IPS DF 6.9 (cell line): ENCODE results near the gene SH2D4B.

Source experiments
- DNase-seq: peaks from one replicate; pipeline ENCODE4 v3.0.0-alpha.2; 2013; ENCODE audit warnings: low read depth, low spot score
- H3K27ac ChIP-seq: one replicate; pipeline ENCODE4 v1.5.1; 2013; ENCODE audit warnings: low read length, control low read depth
- H3K27me3 ChIP-seq: 2 replicates; pipeline ENCODE4 v1.6.1; 2013; ENCODE audit warnings: mild to moderate bottlenecking, low read length; ENCODE audit not compliant: control insufficient read depth, insufficient read depth
- H3K36me3 ChIP-seq: 2 replicates; pipeline ENCODE4 v1.6.1; 2013; ENCODE audit warnings: low read length; ENCODE audit not compliant: control insufficient read depth, insufficient read depth
- H3K4me1 ChIP-seq: 2 replicates; pipeline ENCODE4 v1.6.1; 2013; ENCODE audit warnings: low read length; ENCODE audit not compliant: control insufficient read depth, insufficient read depth
- H3K4me3 ChIP-seq: 2 replicates; pipeline ENCODE4 v1.5.1; 2013; ENCODE audit warnings: mild to moderate bottlenecking, low read length
- H3K9me3 ChIP-seq: 2 replicates; pipeline ENCODE4 v1.6.1; 2013; ENCODE audit warnings: low read length, inconsistent platforms; ENCODE audit not compliant: control insufficient read depth, insufficient read depth
- WGBS: extraction: QIAGEN DNeasy Blood & Tissue Kit; methylation state at CpG from one replicate; pipeline ENCODE4 v1.1.7; 2013; ENCODE audit warnings: mixed read lengths, missing lambda C conversion rate; ENCODE audit not compliant: insufficient read length, insufficient coverage; 5-methylcytosine and 5-hydroxymethylcytosine counted together

SH2D4B gene

GRCh38 chr10:80596391-80597257 lies 58.9 kb downstream of the SH2D4B start:
- DNase-seq, result peak; percentile 41
- Histone ChIP-seq H3K9me3 (no peaks in the 10 kb centered on the region), H3K36me3 (no peaks in the 10 kb centered on the region), H3K4me3 (no peak overlapping the region), H3K27ac (no peak overlapping the region), H3K27me3 (no peaks in the 10 kb centered on the region), H3K4me1 (no peaks in the 10 kb centered on the region)
- WGBS, result no CpG with 5 or more reads among the region's 15 CpGs

- Histone ChIP-seq H3K4me3 (no peak overlapping the region), H3K36me3 (no peaks in the 10 kb centered on the region), H3K9me3 (no peaks in the 10 kb centered on the region), H3K27ac (no peak overlapping the region), H3K4me1 (no peaks in the 10 kb centered on the region), H3K27me3 (no peaks in the 10 kb centered on the region)
- no CpG with 5 or more reads among the region's 3 CpGs for WGBS
- no peak for DNase-seq
Observed at GRCh38 chr10:80598084-80598798, 60.5 kb downstream of the SH2D4B start.

GRCh38 chr10:80598951-80599350 lies 61.2 kb downstream of the SH2D4B start:
- no peak for DNase-seq
- Histone ChIP-seq H3K27me3 (no peaks in the 10 kb centered on the region), H3K4me3 (no peak overlapping the region), H3K9me3 (no peaks in the 10 kb centered on the region), H3K4me1 (no peaks in the 10 kb centered on the region), H3K27ac (no peak overlapping the region), H3K36me3 (no peaks in the 10 kb centered on the region; the same call in 1 of the 2 replicates)
- WGBS, result no CpG with 5 or more reads among the region's 6 CpGs

DNA sequence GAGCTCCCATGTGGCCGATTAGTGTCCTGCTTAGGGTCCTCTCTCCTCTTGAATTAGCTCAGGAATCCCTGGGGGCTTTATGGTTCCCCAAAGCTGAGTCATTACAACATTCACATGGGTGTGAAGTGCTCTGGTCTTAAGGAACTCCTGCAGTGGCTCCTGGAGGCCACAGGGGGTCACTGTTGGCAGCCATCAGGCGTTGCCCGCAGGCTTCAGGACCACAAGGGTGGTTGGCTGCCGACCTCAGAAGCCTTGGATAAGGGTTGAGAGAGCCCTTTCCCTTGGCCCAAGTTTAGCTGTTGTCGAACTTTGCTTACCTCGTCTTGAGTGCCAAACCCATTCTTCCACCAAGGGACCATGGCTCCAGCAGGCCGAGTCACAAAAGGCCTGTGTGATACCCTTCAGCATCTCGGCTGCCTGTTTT lies 61.7 kb downstream of the SH2D4B start:
- H3K4me3 ChIP-seq, result no peak overlapping the region
- DNase-seq, result peak; percentile 87
- H3K36me3 ChIP-seq, result no peaks in the 10 kb centered on the region; the same call in 1 of the 2 replicates
- no CpG with 5 or more reads among the region's 8 CpGs for WGBS
- H3K27me3 ChIP-seq, result no peaks in the 10 kb centered on the region
- H3K27ac ChIP-seq, result no peak overlapping the region
- no peaks in the 10 kb centered on the region for H3K9me3 ChIP-seq
- H3K4me1 ChIP-seq, result no peaks in the 10 kb centered on the region

- DNase-seq, result no peak
- H3K4me3 ChIP-seq, result no peak overlapping the region
- no peaks in the 10 kb centered on the region; the same call in 1 of the 2 replicates for H3K36me3 ChIP-seq
- H3K27me3 ChIP-seq, result no peaks in the 10 kb centered on the region
- H3K4me1 ChIP-seq, result no peaks in the 10 kb centered on the region
- no peak overlapping the region for H3K27ac ChIP-seq
- H3K9me3 ChIP-seq, result no peaks in the 10 kb centered on the region
- no CpG with 5 or more reads among the region's 3 CpGs for WGBS
Observed at GRCh38 chr10:80600256-80600655, 62.6 kb downstream of the SH2D4B start.

DNA sequence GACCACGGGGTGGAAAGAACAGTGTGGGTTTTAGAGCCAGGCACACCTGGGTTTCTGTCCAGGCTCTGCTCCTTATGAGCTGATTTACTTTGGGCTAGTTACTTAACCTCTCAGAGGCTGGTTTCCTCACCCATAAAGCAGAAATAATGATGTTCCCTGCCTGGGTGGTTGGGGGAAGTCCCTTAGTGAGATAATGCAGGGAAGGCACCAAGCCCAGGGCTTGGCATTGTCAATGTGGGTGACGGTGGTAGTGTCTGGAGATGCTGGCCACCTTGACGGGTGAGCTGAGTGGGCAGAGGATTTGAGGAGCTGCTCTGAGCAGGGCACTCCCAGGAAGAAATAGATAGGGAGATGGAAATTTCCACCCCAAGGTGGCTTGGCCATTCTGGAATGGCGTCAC lies 65.2 kb downstream of the SH2D4B start:
- Histone ChIP-seq H3K27ac (no peak overlapping the region), H3K4me1 (no peaks in the 10 kb centered on the region), H3K4me3 (no peak overlapping the region), H3K27me3 (no peaks in the 10 kb centered on the region), H3K9me3 (no peaks in the 10 kb centered on the region), H3K36me3 (no peaks in the 10 kb centered on the region; the same call in 1 of the 2 replicates)
- DNase-seq, result no peak
- WGBS, result no CpG with 5 or more reads among the region's 4 CpGs

DNA sequence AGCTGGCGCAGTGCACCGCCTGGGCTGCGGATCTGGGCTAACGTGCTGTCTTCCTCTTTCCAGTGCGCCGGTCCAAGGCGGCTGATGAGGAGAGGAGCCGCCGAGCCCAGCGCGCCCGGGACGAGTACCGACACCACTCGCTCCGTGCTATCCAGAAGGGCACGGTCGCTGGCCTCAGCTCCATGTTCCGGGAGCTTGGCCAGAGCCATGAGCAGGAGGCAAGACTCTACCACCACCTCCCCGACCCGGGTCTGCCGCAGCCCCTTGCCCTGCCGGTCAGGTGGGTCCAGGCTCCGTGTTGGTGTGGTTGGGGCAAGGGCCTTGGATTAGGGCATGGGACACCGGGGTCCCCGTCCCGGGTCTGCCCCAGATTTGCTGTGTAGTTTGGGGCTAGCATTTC lies 65.8 kb downstream of the SH2D4B start:
- Histone ChIP-seq H3K27ac (no peak overlapping the region), H3K36me3 (no peaks in the 10 kb centered on the region; the same call in 1 of the 2 replicates), H3K27me3 (no peaks in the 10 kb centered on the region), H3K9me3 (no peaks in the 10 kb centered on the region), H3K4me1 (no peaks in the 10 kb centered on the region), H3K4me3 (no peak overlapping the region)
- WGBS, result no CpG with 5 or more reads among the region's 27 CpGs
- no peak for DNase-seq

- no peak overlapping the region for H3K4me3 ChIP-seq
- H3K4me1 ChIP-seq, result no peaks in the 10 kb centered on the region
- H3K9me3 ChIP-seq, result no peaks in the 10 kb centered on the region
- WGBS, result no CpG with 5 or more reads among the region's 11 CpGs
- H3K27me3 ChIP-seq, result no peaks in the 10 kb centered on the region
- H3K36me3 ChIP-seq, result no peaks in the 10 kb centered on the region; the same call in 1 of the 2 replicates
- no peak for DNase-seq
- no peak overlapping the region for H3K27ac ChIP-seq
Observed at GRCh38 chr10:80608706-80609105, 71.0 kb downstream of the SH2D4B start.

DNA sequence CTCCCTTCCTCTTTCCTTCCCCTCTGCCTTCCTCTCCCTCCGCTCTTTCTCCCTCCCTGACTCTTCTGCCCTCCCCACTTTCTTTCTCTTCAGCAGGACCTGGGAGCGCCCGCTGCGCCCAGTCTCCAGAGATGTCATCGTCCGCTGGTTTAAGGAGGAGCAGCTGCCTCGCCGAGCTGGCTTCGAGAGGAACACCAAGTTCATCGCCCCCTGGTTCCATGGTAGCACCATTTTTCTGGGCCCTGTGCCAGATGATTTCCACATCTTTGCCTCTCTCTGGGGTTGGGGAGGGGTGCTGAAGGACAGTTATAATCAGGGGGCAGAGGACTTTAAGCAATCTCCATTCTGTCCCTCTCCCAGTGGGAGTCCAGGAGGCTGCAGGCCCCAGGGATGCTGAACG lies 71.6 kb downstream of the SH2D4B start:
- no CpG with 5 or more reads among the region's 11 CpGs for WGBS
- no peak overlapping the region for H3K4me3 ChIP-seq
- H3K9me3 ChIP-seq, result no peaks in the 10 kb centered on the region
- no peaks in the 10 kb centered on the region for H3K36me3 ChIP-seq
- no peak for DNase-seq
- no peaks in the 10 kb centered on the region for H3K4me1 ChIP-seq
- H3K27me3 ChIP-seq, result no peaks in the 10 kb centered on the region
- H3K27ac ChIP-seq, result no peak overlapping the region

GRCh38 chr10:80611481-80612185 lies 73.9 kb downstream of the SH2D4B start:
- no peak overlapping the region for H3K27ac ChIP-seq
- WGBS, result no CpG with 5 or more reads among the region's 6 CpGs
- H3K4me3 ChIP-seq, result no peak overlapping the region
- no peaks in the 10 kb centered on the region for H3K4me1 ChIP-seq
- H3K9me3 ChIP-seq, result no peaks in the 10 kb centered on the region
- no peak for DNase-seq
- no peaks in the 10 kb centered on the region for H3K36me3 ChIP-seq
- no peaks in the 10 kb centered on the region for H3K27me3 ChIP-seq
